Measurements from ENCODE around the gene LENG1.

- TF ChIP-seq POLR2AphosphoS5 (IDR thresholded peaks at IDR 0.05; ENCODE audit: borderline replicate concordance, low read depth, low read length) (no peak), EZH2 (IDR thresholded peaks at IDR 0.05) (no peak), FOXP2 (optimal IDR thresholded peaks at IDR 0.05; ENCODE audit: control extremely low read depth, extremely low read length, insufficient read depth) (no peak)
These were observed 31.7 kb downstream of the LENG1 start for GRCh38 chr19:54127688-54128440.

All from SK-N-MC (cell line).